Heart left ventricle (tissue), 13 donors: ENCODE results near the gene GJA9.

Experiments used
- CTCF ChIP-seq, 12 donors: fragments of 200-600 bp; sonication (generic) in 4 of 12; IDR thresholded peaks; one replicate each; pipeline versions ENCODE4 v1.5.0 to v1.8.0; 2018 to 2022; ENCODE audit warnings: antibody characterized with exemption in 12 of 12, mild to moderate bottlenecking in 5 of 12
- POLR2A ChIP-seq, 2 donors: fragments of 450-650 bp; IDR thresholded peaks; one replicate each; pipeline ENCODE4 v1.6.1; 2017; ENCODE audit warnings: antibody characterized with exemption in 2 of 2, mild to moderate bottlenecking in 2 of 2, moderate library complexity in 2 of 2
- donor health status: ischemic (EF 13 %, LVEDD 7.1; RV severe dilation, severe dysfunction).
- donor health status: DM: no; HTN: yes; CAD: no.
- donor health status: DM: no; HTN: no; CAD: no.
- donor health status: ischemic (EF 25% LVEDD 6.9; RV normal size, moderate dysfunction).
- donor health status: ischemic (EF 25% LVEDD 5.7; RV mildly dilated, moderate dysfunction).
- donor health status: ischemic (EF 35%, LVEDD 5.7; RV mildly dilated, moderate dysfunction).
- donor health status: nonischemic (EF 11% LVEDD 7.7; RV severe dilation, severe dysfunction).
- donor health status: DM: yes; HTN: yes; CAD: no.
- donor health status: PGD.
- donor health status: ischemic (EF 29% LVEDD 5.4; RV normal size, mild dysfunction).
- donor health status: nonischemic (EF 23%, LVEDD 6.1; RV moderate dilation, normal function).

GRCh38 chr1:38852780-38853179 is 28.6 kb downstream of the GJA9 start:
- TF ChIP-seq CTCF (IDR thresholded peaks at IDR 0.05), result no peak
- no peak for TF ChIP-seq POLR2A (IDR thresholded peaks at IDR 0.05)
